ENCODE data around the gene RPN1.

DNA sequence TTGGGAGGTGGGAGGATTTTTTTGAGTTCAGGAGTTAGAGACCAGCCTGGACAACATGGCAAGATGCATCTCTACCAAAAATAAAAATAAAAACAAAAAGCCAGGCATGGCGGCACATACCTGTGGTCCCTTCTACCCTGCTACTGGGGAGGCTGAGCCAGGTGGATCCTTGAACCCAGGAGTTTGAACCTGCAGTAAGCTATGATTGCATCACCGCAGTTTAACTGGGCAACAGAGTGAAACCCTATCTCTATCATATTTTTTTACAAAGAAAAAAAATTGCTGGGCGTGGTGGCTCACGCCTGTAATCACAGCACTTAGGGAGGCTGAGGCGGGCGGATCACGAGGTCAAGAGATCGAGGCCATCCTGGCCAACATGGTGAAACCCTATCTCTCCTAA lies 35.8 kb upstream of the RPN1 start:
- TF ChIP-seq CTCF (IDR thresholded peaks at IDR 0.05) (no peak), POLR2A (IDR thresholded peaks at IDR 0.05) (no peak)
